HepG2 (cell line): ENCODE measurements around the gene MTIF3. TPM values are rescaled to one million over a fixed set of nuclear protein-coding genes. Genes with fewer than 3 reads are reported as not detected.

Experiments used
- AHDC1 ChIP-seq: sonication (generic); formaldehyde crosslinking; IDR thresholded peaks from 2 replicates; pipeline ENCODE4 v1.5.1; 2020; ENCODE audit warnings: mild to moderate bottlenecking, missing genetic modification reagents, borderline replicate concordance
- HMGA1 ChIP-seq: sonication (generic); formaldehyde crosslinking; conservative IDR thresholded peaks from 2 replicates; pipeline ENCODE4 v1.4.0; 2020; ENCODE audit warnings: missing genetic modification reagents
- MYC ChIP-seq: sonication (generic); formaldehyde crosslinking; IDR thresholded peaks from 2 replicates; pipeline ENCODE4 v1.9.0; 2021; ENCODE audit warnings: missing genetic modification reagents, borderline replicate concordance
- PRPF4 ChIP-seq: fragments of 200-400 bp; formaldehyde crosslinking; IDR thresholded peaks from 2 replicates; pipeline ENCODE4 v1.6.1; 2016; ENCODE audit warnings: low read length, low read depth; ENCODE audit not compliant: poor library complexity, severe bottlenecking
- SAP130 ChIP-seq: IDR thresholded peaks from 2 replicates; pipeline ENCODE4 v1.6.1; 2016; ENCODE audit warnings: low read depth
- SP4 ChIP-seq: sonication (generic); formaldehyde crosslinking; IDR thresholded peaks from 2 replicates; pipeline ENCODE4 v1.8.1; 2023; ENCODE audit warnings: mild to moderate bottlenecking, missing genetic modification reagents
- U2AF2 ChIP-seq: fragments of 200-400 bp; formaldehyde crosslinking; IDR thresholded peaks from 2 replicates; pipeline ENCODE4 v1.6.1; 2017; ENCODE audit warnings: low read depth, mild to moderate bottlenecking, low read length
- ZEB1 ChIP-seq: IDR thresholded peaks from 2 replicates; pipeline ENCODE4 v1.6.1; 2012; ENCODE audit warnings: mild to moderate bottlenecking, low read depth, inconsistent platforms; ENCODE audit not compliant: insufficient replicate concordance
- ZFYVE20 ChIP-seq: sonication (generic); formaldehyde crosslinking; IDR thresholded peaks from 2 replicates; pipeline ENCODE4 v1.8.0; 2023; ENCODE audit warnings: low read depth, mild to moderate bottlenecking, moderate library complexity, missing genetic modification reagents, borderline replicate concordance
- ZNF264 ChIP-seq: sonication (generic); formaldehyde crosslinking; IDR thresholded peaks from 2 replicates; pipeline ENCODE4 v1.4.0; 2020; ENCODE audit warnings: missing genetic modification reagents
- ZNF281 ChIP-seq: sonication (generic); formaldehyde crosslinking; IDR thresholded peaks from 2 replicates; pipeline ENCODE4 v1.4.0; 2020; ENCODE audit warnings: missing genetic modification reagents, borderline replicate concordance
- ZNF607 ChIP-seq: sonication (generic); formaldehyde crosslinking; IDR thresholded peaks from 2 replicates; pipeline ENCODE4 v1.5.1; 2020; ENCODE audit warnings: missing genetic modification reagents, mild to moderate bottlenecking, borderline replicate concordance
- ZNF652 ChIP-seq: IDR thresholded peaks from 2 replicates; pipeline ENCODE4 v1.6.1; 2016; ENCODE audit warnings: low read depth, borderline replicate concordance
- ZNF709 ChIP-seq: sonication (generic); formaldehyde crosslinking; IDR thresholded peaks from 2 replicates; pipeline ENCODE4 v1.5.0; 2020; ENCODE audit warnings: mild to moderate bottlenecking, missing genetic modification reagents
- ZUFSP ChIP-seq: sonication (generic); formaldehyde crosslinking; IDR thresholded peaks from 2 replicates; pipeline ENCODE4 v1.9.0; 2021; ENCODE audit warnings: missing genetic modification reagents, mild to moderate bottlenecking, borderline replicate concordance
- polyA plus RNA-seq, 8 experiments: library from polyadenylated mRNA; depleted of rRNA in 3 of 8; stranded (reverse) in 7 of 8; unstranded in 1 of 8; fragments of >200 nt; fragmentation: Illumina TruSeq in 4 of 8; extraction: Trizol in 4 of 8; gene quantifications; 2 replicates each; pipeline versions ENCODE4 v1.2.1 to v1.2.3, GENCODE V29; 2011 to 2016; ENCODE audit warnings: low read depth in 4 of 8, missing spikeins in 1 of 8, mixed read lengths in 1 of 8; ENCODE audit not compliant: insufficient read depth in 1 of 8
- total RNA-seq, 5 experiments: library from RNA; depleted of rRNA; stranded (reverse); fragments of >200 nt; fragmentation: Illumina TruSeq; extraction: Trizol; gene quantifications; 2 replicates each; pipeline ENCODE4 v1.2.3, GENCODE V29; 2016; ENCODE audit warnings: low read depth in 1 of 5
- TF ChIP-seq, protein P1 (sequence below): sonication (generic); formaldehyde crosslinking; IDR thresholded peaks from 2 replicates; pipeline ENCODE4 v1.4.0; 2020; ENCODE audit warnings: mild to moderate bottlenecking, missing genetic modification reagents

MTIF3 gene
- total and polyA plus RNA-seq, 2 of the 13 experiments (the other 11 are each of a cell fraction or from before 2014, with no cell fraction given) = 33.7 to 40.6 TPM

GRCh38 chr13:27424246-27425157 is 25.9 kb downstream of the MTIF3 start, which contains the start of gene GTF3A (continued):
- TF ChIP-seq AHDC1 (CRISPR knock-in tag) = peak; percentile 15; the same call in 1 of the 2 replicates
- TF ChIP-seq ZUFSP = no peak
- TF ChIP-seq HMGA1 (CRISPR knock-in tag) = no peak
- no peak for TF ChIP-seq U2AF2
- peak; percentile 98 for TF ChIP-seq ZFYVE20
- TF ChIP-seq, protein P1, sequence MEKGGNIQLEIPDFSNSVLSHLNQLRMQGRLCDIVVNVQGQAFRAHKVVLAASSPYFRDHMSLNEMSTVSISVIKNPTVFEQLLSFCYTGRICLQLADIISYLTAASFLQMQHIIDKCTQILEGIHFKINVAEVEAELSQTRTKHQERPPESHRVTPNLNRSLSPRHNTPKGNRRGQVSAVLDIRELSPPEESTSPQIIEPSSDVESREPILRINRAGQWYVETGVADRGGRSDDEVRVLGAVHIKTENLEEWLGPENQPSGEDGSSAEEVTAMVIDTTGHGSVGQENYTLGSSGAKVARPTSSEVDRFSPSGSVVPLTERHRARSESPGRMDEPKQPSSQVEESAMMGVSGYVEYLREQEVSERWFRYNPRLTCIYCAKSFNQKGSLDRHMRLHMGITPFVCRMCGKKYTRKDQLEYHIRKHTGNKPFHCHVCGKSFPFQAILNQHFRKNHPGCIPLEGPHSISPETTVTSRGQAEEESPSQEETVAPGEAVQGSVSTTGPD (CRISPR knock-in tag) = no peak
- peak; percentile 79 for TF ChIP-seq SAP130 (CRISPR knock-in tag)
- peak; percentile 99 for TF ChIP-seq ZNF607 (CRISPR knock-in tag)
- peak; percentile 95 for TF ChIP-seq ZNF709 (CRISPR knock-in tag)
- TF ChIP-seq ZNF264 (CRISPR knock-in tag) = peak; percentile 70; the same call in 1 of the 2 replicates
- peak; percentile 95 for TF ChIP-seq MYC
- peak; percentile 18; the same call in 1 of the 2 replicates for TF ChIP-seq ZNF281 (CRISPR knock-in tag)
- TF ChIP-seq SP4 = peak; percentile 84
- TF ChIP-seq ZNF652 (CRISPR knock-in tag) = no peak
- no peak for TF ChIP-seq ZEB1
- TF ChIP-seq PRPF4 = no peak
